DMS 273 (cell line): ENCODE data around the gene PJA2.
"Not testable (repeated sequence)": the region's sequence is repeated elsewhere in the genome, so short reads cannot be mapped to it uniquely, and the experiment has no call there.

Source experiments
- DNase-seq: peaks from one replicate; lab custom pipeline; 2025; ENCODE audit not compliant: unreplicated experiment; lab: John Stamatoyannopoulos, UW

PJA2 gene

DNA sequence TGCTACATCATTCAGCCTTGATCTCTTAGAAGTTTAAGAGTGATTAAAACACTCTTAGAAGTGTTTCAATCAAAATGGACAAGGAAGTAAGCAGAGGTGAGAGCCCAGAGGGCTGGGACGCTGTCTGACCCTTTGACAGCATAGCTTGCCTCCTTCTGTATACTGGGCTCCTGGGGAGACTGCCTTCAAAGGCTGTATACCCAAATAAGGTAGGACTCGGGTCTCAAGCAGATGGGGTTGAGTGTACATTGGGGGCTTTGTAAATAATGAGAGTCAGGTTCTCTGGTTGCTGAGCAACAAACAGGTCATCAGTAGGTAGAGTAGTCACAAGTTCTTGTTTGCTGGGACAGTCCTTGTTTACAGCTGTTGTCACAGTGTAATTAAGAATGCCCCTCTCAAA lies 97.1 kb downstream of the PJA2 start:
- peak; percentile 27 for DNase-seq

DNA sequence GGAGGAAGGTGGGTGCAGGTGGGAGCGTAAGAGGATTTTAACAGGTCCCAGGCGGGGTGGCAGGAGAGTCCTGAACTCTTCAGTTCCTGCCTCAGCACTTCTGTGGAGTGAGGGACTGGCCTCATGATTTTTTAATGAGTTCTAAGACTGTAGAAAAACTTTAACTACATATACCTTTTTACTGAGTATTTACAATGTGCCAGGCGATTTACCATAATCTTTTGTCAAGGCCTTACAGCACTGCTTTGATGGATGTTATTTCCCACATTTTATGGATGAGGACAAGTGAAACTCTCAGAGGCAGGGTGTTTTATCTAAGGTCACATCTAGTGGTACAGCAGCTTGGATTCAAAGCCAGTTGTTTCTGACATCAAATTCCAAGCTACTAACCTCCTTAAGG lies 99.5 kb downstream of the PJA2 start:
- no peak for DNase-seq

DNA sequence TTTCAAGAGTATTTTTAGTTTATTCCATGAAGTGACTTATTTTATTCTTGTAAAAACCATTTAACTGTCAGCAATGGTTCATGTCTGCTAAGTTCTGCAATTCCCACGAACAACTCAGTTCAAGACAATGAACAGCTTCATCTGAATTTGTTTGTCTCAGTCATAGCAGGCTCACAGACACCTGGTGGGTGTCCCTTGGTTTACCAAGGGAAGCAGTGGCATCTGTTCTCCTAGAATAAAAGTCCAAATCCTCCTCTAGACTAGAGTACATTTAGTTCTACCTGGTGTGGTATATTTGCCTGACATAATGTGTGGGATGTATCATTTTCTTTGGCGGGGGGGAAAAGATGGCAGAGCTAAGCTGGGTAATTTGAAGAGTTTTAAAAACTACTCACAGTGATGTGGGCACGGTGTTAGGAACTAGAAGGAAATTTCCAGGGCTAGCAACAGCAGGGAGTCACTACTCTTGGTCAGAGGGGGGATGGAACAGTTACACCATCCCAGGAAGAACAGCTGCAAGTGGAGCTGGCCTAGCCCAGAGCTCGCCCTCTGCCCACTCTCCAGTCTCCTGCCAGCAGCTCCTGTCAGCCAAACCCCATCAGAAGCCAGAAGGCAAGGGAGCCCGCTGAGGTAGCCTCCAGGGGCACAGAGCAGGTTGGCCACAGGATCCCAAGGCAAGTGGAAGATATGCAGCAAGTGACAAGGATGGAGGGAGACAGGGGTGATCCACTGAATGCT lies 100.3 kb downstream of the PJA2 start:
- DNase-seq = peak; percentile 50

DNA sequence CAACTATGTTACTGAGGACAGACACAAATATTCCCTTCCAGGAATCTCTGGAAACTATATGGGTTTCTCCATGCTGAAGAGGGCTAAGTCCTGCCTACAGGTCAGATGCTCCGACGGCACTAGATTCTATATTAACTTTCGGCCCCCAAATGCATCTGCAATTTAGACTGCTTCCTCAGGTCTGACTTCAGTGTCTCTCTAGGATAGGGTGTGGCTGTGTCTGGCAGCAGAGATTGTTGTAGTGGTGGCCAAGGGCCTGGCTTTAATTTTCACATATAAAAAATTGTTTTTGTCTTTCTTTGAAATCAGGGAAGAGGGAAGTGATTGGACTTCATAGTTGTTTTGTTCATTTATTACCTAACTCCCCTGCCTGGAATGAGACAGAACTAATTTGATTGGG lies 101.8 kb downstream of the PJA2 start:
- no peak for DNase-seq

DNA sequence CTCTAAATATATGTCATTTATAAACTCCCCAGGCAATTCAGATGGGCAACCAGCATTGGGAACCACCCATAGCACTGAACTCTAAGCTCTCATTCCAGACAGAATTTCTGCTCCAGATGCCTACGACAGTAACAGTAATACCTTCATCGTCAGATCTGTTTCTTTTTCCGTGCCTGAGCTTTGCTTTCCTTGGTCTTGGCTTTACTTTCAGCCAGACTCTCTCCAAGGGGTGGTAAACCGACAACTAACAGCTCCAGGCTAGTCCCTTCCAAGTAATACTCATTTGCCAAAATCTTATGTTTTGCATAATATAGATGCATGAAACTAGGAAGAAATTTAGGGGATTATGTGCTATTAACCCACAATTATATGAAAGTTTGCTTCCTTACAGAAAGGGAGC lies 102.3 kb downstream of the PJA2 start:
- no peak for DNase-seq

DNA sequence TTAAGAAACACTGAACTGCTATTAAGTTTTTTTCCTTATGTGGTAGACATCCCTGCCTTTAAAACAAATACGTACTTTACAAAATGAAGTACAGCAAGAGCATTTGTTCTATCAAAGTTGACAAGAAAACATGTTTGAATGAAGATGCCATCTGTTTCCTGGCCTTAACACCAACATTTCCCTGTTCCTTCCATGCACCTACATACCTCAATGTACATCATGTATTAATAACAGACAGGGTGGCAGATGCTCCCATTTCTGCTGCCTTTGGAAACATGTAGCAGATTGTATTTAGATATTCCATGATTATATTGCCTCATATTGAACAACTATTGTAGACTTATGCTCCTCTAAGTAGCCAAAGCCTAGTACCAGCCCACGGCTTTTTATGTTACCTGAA lies 104.4 kb downstream of the PJA2 start:
- peak; percentile 47 for DNase-seq

DNA sequence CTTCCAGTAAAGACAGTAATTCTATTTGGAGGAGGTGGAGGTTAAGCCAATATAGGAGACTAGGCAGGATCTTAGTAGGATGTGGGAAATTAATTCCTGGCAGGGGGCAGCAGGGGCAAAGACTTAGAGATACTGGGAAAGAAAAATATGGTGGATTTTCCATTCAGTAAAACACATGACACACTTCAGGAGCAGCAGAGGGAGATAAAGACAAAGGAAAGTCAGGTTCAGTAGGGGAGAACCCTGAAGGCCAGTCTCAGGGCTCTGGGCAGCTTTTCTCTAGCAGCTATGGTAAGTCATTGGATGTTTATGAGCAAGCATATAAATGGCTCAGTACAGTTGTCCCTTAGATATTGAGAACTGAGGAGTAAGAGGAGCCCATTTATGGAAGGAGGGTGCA lies 105.5 kb downstream of the PJA2 start:
- DNase-seq = peak; percentile 30

DNA sequence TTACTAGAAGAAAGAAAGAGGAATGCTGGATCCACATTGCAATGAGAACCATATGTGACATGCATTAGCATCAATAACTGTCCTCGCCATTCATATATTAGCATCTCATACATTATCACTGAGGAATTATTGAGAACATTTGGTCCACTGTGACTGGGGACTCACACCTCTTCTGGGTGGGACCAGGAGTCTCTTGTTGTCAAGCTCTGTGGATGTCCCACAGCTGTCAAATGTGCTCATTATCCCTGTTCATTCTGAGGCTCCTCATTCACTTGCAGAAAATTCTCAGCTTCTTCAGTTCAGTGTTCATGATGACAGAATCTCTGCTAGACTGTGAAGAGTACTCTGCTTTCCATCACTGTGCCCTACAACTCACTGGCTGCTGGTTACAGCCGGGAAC lies 109.4 kb downstream of the PJA2 start:
- DNase-seq = no peak

DNA sequence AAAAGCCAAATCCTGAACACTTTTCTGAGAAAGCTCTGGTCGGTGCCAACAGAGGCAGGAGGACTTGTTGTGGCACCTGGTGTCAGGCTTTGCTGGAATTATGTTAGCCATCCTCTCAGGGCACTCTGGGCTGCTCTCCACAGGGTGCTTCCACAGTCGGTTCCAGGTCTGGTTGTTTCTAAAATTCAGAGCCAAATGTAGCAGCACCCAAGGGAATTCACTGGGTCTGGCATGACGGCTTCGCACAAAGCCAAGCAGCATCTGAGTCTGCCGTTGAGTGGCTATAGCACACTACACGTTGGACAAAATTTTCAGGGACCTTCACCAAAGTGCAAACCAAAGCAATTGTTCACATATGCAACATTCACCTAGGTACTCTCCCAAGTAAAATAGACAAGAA lies 110.2 kb downstream of the PJA2 start:
- DNase-seq = peak; percentile 27

DNA sequence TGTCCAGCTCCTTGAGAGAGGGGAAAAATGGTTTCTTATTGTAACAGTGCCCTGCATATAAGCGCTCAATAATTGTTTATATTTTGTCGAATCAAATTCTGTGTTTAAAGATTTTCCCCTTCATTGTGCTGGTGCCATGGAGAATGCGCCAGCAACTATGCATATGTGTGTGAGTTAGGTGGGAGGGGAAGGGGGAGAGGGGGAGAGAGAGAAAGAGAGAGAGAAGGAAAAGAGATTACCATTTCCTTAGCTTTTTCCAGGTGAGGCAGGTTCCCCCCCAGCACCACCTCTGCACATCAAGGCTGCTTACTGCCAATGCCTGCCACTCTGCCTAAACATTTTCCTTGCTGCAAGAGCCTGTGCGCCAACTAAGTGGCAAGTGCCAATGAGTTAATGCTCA lies 111.0 kb downstream of the PJA2 start:
- DNase-seq = no peak

DNA sequence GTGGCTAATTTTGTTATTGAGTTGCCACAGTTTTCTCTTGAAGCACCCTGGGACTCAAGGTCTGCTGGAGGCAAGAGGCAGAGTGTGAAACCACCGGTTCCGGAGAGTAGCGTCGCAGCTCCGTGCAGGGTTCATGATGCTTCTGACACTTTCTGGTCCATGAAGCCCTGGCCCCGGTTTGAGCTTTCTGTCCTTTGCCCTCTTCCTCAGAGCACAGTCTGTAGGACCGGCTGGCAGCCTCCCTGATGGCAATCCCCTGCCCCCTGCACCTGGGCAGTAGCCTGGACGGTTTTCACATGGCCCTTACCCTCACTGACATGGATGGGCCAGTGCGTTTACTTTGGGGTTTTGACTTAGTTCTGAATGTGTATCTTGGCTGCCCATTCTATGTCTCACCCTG lies 111.9 kb downstream of the PJA2 start:
- no peak for DNase-seq

DNA sequence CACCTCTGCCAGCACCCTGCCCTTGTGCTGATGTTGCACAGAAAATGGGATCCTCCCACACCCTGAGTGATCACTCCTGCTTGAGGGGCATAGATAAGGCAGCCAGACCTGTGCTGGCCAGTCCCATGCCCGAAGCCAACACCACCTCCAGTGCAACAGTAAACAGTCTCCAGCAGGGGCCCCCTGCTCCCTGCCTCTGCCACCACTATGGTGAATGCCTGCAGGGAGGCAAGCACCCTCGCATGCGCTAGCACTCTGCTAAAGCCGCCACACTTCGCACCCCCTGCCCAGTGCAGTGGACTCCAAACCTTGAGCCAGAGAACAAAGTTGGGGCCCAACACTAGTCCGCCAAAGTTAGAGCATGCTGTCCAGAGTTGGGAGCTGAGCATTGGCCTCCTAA lies 118.7 kb downstream of the PJA2 start:
- no peak for DNase-seq

DNA sequence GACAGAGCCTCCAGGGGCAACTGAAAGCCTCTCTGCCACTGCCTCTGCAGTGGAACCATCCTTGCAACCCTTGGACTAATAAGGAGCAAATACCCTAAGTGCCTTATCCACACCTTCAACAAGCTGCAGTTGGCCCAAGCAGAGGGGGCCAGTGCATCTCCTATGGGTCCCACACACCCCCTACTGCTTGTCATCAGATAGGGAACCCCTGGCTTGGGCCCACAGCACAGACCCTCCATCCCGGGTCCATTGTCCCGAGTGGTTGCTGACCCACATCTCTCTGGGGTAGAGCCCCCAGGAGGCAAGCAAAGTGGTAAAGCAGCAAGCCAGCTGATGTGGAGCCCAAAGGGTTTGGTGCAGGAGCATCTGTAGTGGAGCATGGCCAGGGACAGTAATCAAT lies 119.5 kb downstream of the PJA2 start:
- no peak for DNase-seq

DNA sequence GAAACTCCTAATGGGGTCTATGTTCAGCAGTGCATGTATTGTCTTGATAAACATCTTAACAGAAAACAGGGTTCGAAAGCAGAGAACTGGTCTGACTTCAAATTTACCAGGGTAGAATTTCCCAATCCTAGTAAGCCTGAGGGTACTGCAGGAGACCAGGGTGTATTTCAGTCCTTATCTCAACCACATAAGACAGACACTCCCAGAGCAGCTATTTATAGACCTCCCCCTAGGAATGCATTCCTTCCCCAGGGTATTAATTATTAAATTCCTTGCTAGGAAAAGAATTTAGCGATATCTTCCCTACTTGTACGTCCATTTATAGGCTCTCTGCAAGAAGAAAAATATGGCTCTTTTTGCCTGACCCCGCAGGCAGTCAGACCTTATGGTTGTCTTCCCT lies 123.1 kb downstream of the PJA2 start:
- not testable (repeated sequence) for DNase-seq
